Activated CD8-positive, alpha-beta memory T cell treated with anti-CD3 and anti-CD28 coated beads, Interleukin-2, amount 50 U/mL, for 24 hours (primary cell): ENCODE results near the gene MZB1.
"Not testable (repeated sequence)": the region's sequence is repeated elsewhere in the genome, so short reads cannot be mapped to it uniquely, and the experiment has no call there.

Source experiments
- DNase-seq: peaks from one replicate; pipeline ENCODE4 v3.0.0-alpha.2; 2020; ENCODE audit errors: extremely low read depth

The MZB1 gene

DNA sequence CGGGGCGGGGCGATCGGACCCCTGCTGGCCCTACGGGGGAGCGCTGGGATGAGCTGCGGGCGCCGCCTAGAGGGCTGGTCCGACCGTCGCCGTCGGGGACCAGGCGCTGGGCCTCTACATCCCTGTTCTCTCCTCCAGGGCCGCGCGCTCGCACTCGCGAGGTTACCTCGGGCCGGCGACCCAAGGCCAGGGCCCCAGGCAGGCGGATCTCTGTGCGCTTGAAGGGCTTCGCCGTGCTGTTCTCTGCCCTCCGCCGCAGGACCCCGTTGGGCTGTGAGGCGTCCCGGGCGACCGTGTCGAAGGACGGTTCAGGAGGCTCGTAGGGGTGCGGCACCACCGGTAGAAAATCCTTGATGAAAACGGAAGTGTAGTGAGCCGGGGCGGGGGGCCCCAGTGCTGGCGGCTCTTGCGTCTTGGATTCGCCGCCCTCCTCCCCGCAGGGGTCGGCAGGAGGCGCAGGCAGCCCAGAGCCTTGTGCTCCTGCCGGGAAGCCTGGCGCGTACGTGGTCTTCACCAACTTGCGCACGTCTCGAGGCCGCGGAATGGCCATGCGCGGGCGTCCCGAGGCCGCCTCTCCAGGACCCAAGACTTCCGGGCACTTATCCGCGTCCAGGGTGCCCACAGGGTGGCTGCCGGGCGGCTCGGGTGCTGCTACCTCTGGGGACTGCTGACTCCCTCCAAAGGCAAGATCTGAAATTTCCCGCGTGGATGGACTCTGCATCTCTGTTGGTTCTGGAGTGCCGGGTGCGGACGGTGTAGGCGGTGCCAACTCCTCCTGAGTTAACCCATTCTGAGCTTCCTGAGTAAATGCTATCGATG is 3.2 kb upstream of the MZB1 start:
- peak; percentile 56 for DNase-seq

DNA sequence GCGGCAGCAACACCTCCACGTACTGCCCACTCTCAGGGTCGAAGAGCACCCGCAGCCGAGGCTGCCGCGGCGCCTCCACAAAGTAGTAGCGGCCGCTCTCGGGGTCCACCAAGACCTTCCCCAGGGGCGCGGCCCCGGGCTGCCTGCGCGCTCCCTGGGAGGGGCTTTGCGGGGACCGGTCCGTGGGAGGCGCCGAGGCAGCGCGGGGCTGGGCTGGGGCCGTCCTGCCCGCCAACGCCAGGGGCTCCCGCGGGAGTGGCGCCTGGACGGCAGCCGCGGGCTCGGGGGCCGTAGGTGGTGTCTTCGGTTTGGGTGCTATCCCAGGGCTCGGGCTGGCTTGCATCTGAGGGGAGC is 2.6 kb upstream of the MZB1 start:
- DNase-seq, result no peak

DNA sequence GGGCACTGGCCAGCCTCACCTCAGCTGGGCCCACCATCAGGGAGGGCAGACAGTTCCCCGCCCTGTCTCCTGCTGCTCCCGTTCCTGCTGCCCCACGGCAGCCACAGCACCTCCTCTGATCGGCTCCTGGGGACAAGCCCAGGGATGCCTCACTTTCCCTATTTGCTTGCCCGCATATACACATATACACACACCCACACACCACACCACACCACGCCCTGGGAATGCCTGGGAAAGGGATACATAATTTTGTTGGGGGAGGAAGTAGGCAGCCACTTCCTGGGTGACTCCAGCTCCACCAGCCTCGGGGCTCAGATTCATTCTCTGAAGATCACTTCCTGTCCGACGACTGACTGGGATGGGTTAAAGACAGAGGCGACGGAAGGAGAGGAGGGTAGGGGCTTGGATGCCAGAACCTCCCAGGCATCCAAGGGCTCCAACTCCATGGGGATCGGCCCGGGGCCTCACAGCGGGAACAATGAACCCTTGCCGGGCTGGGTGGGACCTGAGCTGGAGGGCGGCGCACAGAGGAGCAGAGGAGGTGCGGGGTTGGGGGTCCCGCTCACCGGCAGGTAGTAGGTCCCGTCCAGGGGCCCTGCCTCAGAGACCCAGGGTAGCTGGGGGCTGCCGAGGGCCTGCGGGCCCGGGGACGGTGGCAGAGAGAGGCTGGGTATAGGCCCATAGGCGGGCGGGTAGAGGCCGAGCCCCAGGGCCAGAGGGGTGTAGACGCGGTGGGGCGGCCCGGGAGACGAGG is 2.0 kb upstream of the MZB1 start:
- DNase-seq, result no peak

DNA sequence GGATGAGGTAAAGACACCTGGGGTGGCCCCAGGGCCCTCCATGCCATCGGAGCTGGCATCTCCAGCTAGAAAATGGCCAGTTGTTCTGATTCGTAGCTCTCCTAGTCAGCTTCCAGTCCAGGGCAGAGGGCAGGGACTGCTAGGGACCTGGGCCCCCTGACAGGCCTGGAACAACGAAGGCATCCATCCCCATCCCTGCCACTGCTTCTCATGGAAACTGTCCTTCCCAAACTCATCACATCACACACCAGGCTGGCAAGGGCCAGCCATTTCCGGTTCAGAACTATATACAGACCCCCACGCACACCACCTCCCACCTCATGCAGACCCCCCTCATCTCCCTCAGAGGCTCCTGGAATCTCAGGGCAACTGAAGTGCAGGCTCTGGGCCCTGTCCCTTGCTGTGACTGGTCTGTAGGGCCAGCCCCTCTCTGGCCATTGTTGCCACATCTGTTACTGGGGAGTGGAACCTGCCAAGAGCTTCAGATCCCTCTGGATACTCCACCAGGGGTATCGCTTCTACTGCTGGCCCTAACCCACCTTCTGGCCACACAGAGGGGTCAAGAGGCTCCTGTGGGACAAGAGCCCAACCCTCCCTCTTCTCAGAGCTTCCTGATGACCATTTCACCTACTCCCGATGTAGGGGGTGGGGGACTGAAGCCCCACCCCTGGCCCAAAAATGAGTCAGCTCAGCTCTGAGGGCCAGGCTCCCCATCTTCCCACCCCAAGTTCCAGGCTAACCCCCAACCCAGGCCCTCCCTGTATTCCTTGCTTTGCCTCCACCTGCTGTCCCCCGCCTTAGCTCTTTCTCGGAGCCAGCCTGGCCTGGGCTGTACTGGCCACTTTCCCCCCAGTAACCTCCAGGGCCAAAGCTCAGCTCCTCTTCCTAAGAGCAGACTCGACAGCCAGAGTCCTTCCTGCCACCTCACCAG is 1.2 kb upstream of the MZB1 start:
- DNase-seq, result no peak

DNA sequence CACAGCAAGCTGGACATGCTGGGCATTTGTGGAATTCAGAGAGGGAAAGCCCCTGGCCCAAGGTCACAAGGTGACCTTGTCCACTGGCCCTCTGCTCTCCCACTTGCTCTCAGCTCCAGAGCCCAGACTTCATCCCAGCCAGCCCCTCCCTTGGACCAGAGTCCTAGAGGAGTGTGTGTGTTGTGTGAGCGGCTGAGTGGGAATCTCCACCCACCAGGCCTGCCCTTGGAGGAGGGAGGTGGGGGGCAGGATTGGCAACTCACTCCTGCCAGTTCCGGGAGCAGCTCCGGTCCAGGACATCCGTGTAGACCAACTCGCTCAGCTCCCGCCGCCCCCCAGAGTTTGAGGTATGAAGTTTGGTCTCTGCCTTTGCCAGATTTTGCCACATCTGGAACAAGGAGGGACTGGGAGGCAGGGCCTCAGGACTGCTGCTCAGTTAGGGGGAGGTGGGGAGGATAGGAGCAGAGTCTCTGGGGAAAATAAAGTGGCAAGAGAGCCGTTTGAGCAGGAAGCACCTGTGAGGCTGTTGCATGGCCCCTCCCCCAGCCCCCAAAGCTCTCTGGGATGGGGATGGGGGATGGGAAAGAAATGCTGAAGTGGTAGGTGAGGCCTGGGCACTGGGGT is 1.4 kb downstream of the MZB1 start:
- no peak for DNase-seq

DNA sequence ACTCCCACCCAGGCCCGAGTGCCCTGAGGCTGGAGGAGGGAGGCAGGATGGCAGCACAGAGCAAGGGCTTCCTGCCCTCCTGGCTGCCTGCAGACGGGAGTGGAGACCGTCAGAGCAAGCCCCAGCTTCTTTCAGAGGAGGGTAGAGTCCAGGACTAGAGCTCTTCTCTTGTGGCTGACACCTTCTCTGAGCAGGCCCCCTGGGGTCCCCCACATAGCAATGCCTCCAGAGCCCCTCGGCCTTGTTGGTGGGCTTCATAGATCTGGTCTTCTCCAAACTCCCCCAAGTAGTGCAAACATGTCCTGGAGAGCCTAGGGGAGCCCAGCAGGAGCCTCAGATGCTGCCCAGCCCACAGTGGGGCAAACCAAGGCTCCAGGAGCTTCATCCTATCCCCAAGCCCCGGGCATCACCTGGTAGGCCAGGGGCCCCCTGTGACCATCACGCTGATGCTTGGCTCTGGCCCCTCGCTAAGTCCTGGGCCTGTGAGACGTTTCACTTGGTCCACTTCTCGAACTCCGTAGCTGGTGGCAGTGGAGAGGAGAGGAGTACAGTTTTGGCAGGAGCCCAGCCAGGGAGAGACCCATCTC is 2.0 kb downstream of the MZB1 start:
- DNase-seq, result no peak

DNA sequence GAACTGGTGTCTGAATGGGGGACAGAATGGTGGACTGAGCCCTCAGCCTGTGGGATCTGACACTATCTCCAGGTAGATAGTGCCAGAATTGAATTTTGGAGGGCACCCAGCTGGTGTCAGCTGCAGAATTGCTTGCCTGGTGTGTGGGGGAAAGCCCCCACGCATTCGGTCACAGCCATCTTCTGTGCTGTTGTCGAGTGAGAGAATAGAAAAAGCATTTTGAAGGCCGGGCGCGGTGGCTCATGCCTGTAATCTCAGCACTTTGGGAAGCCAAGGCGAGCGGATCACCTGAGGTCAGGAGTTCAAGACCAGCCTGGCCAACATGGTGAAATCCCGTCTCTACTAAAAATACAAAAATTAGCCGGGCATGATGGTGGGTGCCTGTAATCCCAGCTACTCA is 2.8 kb downstream of the MZB1 start:
- not testable (repeated sequence) for DNase-seq

DNA sequence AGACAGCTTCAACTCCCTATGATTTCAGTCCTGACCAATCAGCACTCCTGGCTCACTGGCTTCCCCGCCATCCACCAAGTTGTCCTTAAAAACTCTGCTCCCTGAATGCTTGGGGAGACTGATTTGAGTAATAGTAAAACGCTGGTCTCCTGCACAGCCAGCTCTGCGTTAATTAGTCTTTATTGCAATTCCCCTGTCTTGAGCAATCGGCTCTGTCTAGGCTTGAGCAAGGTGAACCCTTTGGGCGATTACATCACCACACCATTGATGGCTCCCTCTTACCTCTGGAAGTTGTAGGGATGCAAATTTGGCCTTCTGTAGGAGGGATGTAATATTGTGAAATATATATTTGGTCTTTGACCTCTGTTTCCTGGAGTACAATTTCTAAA is 3.7 kb downstream of the MZB1 start:
- no peak for DNase-seq

DNA sequence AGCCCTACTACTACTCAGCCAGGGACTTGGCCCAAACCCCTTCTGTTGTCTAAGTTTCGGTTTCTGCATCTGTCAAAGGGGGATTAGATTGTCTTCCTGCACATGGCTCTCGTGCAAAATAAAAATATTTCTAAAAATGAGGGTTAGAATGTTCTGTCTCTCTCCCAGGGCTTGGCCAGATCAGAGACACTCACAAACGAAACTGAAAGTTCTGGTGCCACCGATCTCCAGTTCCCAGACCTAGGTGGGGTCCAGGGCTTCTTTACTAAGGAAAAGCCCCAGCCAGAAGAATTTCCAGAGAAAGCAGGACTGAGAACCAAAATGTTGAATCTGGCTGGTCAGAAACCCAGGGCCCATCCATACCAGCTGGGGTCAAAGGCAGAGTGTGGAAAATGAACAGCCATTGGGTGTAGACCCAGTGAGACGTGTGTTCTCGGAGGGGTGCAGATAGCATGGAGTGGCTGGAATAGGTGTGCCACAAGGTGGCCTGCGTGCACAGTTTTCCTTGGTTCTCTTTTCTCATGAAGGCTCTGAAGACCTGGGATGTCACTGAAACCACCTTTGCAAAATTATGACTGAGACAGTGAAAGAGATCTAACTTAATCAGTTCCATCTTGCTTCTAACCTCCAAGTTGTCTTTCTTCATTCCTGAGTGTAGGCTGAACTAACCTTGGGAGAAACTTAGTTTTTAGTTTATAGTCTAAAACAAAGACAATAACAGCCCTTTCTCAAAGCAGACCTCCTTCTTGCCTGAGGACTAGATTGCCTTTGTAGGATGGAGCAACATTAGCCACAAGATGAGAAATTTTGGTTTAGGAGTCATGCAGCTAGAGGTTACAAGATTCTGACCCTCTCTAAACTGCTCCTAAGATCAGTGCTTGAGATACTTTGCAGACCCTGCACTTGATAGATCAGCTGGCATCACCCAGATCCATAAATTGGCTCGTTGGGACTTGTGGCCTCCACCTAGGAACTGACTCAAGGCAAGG is 4.4 kb downstream of the MZB1 start:
- DNase-seq, result no peak

DNA sequence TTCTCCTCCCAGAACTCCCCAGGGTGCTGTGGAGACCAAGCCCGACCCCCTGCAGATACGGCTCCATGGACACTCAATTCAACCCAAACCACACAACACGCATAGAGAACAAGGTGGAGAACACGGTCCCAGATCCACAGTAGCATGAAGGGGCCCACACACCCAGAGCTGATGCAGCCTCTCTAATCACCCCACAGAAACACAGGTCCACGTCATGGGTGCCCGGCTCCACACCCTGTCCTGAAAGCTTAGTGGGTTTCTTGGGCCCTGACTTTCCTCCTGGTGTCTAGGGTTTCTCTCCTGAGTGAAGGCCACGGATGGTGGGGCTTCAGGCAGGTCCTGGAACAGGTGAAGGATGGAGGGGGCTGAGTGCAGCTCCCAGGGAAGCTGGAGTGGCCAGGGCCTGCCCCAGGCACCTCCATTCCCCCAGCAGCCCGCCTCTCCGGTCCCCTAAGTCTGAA is 5.1 kb downstream of the MZB1 start:
- no peak for DNase-seq

DNA sequence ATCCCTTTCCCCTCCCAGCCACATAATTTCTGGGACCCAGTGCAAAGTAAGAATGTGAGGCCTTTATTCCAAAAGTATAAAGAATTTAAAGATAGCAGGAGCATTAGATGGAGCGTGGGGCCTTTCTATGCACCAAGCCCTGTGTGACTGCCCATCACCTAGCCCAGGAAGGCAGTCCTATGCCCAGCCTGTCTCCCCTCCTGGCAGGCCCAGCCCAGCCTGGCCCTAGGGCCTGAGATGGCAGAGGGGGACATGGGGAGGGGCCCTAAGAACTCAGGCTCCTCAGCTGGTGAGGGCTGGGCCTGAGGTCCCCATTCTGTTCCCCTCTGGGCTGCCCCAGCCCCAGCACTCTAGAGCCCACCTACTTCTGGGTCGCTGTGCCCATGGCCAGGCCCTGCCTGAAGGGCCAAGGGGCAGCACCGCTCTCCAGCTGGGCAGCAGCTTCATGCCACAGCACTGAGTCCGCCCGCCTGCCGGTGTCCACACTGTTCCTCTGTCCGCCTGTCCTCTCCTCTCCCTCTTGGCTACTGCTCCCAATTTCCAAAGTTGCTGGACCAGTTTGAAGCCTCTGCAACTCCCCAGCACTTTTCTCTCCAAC is 5.6 kb downstream of the MZB1 start:
- DNase-seq, result no peak

DNA sequence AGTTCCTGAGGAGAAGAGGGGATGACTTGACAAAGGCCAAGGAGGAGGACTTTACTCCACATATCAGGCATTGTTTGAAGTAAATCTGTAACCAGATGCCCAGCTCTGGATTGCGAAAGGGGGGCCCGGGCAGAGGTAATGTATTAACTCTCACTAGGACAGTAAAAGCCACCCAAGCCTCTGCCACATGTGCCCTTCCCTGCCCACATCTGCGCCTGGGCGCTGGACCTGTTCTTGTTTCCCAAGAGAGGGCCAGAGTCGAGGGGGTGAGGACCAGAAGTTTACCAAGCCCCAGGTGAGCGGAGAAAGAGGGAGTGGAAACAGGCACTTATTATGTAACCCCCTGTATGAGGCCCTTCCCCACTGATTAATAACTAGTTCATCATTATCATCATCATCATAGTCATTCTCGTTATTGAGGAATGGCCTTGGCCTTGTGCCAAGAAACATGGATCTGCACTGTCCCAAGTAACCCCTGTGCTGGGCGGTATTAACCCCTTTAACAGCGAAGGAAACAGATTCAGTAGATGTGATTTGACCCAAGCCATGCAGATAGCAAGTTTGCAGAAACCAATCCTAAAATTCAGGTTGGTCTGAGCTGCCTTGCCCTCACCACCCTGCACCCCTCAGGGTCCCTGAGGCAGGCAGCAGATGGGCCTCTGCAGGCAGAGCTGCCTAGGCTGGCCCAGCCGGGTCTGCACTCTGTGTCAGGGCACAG is 6.3 kb downstream of the MZB1 start, which contains the start of gene SLC23A1:
Gene SLC23A1, minus strand, starts transcription at position 23 of the 718 bp plus-strand sequence. CDS start 44 bp downstream, outside the sequence.
- DNase-seq, result no peak

DNA sequence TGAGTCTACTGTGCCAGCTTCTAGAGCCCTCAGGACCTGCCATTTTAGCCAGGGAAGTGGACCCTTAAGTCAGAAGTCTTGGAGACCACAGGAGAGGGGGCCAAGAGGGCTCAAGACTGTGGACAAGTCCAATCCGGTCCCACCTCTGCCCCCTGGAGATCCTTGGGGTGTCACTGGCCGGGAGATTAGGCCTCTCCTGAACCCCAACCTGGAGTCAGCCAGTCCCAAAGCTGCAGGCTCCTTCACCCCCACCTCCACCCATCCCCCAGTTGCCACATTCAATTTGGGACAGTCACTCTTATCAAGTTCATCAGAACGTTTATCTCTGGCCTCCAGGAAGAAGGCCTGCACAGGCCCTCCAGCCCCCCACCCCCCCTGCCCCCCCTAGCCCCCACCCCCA is 6.9 kb downstream of the MZB1 start:
- DNase-seq, result no peak

DNA sequence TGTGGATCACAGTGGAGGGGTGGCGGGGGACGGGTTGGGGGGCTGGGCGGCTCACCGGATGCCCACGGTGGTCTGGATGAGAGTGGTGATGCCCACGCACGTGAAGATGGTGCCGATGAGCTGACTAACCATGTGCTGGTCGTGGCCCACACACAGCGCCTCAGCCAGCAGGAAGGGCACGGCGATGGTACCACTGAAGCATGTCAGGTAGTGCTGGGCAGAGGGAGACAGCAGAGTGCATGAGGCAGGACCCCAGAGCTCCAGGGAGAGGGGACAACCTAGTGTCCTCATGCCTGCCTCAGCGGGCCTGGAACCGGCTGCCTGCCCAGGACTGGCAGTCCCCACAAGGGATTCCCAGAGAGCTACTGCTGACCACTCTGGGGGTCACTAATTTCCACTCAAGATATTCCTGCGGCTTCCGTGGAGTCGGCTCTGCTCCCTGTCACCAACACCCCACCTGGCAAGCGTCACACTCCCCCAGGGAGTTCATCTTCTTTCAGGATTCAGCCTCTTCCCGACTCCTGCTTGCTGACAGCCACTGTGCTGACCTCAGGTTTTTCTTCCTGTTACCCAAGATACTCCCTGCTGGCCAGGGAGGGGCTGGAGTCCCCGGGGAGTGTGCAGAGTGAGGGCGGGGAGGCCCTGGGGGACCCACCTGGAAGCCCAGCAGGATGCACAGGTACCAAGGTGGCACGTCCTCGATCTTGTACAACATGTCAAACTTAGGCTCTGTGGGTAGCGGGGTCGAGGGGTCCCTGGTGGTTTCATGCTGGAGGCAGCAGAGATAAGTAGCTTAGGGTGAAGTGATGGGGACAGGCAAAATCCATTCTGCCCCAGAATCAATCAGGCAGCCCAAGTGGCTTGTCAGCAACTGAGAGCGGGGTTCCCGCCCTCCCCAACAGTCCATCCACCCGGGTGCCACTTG is 7.6 kb downstream of the MZB1 start:
- DNase-seq, result no peak

DNA sequence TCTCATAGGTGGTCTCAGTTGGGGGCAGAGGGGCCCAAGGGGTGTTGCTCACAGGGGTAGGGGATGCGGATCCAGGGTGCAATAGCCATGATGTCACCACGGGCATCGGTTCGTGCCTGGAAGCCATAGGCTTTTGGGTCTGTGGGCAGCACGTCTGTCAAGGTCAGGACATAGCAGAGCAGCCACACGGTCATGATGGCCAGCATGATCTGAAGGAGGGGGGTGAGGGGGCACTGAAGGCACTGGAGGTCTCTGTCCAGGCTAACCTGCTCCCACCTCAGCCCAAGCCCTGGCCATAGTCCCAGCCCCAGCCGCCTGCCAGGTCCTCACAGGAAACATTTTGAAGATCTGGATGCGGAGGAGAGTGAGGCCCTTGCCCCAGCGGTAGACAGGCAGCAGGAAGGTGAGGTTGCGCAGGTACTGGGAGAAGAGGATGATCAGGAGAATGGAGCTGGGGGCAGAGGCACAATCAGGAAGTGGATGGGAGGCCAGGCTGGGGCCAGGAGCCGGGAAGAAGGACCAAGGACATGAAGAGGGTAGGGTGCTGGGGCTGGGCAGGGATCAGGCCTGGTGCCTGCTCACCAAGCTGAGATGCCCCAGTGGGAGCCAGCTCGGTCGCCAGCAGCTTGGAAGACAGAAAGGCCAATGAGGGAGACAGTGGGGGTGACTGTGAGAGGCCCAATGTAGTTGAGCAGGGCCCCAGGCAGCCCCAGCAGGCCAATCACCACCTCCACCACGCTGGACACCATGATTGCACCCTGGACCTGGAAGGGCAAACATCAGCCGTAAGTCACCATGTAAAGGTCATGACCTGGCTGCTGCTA is 9.9 kb downstream of the MZB1 start:
- no peak for DNase-seq

DNA sequence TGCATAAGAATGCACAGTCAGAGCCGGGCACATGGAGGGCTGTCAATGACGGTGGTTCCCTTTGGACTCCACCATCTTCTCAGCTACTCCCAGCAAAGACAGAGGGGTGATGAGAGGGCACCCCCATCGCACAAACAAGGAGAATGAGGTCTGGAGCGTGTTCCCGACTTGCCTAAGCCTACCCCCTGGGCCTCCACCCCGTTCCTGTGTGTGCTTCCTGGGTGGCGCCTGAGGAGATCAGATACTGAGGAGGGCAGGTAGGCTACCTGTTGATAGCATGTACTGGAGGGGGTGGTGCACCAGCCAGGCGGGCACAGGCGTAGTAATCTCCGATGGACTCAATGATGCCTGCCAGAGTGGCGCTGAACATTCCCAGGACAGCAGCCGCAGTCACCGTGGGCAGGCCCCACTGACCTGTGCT is 10.8 kb downstream of the MZB1 start:
- DNase-seq, result no peak
